ENCODE data around the gene KIF1A. TPM values are rescaled to one million over a fixed set of nuclear protein-coding genes. Genes with fewer than 3 reads are reported as not detected.

The KIF1A gene
- total and polyA plus RNA-seq, 2 donors (not counting 3 experiments of a cell fraction or from before 2014, with no cell fraction given) = 0.11 to 0.64 TPM

DNA sequence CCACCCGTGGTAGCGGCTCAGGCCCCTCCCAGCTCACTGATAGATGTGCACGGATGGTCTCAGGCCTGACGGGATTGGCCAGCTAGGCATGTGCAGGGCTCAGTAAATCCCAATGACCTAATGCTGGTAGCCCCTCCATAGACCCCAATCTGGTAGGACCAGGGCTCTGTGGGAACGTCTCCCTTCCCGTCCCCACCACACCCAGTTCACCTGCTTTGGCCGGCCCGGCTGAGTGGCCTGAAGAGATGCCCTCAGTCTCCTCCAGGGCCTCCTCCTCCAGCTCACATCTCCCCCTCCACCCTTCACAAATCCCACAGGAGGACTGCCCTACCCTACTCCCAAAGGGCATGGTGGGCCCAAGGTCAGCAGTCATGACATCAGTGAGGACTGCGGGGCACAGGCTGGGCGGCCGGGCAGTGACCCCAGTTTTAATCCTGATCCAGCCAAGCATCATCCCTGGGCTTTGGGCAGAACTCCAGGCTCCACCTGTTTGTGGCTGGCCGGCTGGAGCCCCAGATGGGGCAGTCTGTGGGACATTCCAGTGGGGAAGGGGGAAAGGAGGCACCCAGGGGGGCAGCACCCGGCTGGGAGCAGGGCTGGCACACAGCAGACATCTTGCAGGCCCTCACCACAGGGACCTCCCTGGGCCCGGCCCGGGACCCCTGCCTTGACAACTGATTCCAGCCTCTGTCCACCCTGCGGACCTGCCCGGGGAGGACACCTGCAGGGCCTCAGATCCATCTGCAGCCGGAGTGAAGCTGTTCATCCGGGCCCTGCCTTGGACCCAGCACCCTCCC is 2.3 kb downstream of the KIF1A start:
- Histone ChIP-seq H3K27ac (ENCODE audit: insufficient read depth, low read depth, low read length) (no peak overlapping the region), H3K4me2 (ENCODE audit: insufficient read depth, low read length) (no peak overlapping the region), H2AFZ (ENCODE audit: low read depth, low read length) (no peak overlapping the region), H3K9ac (replicated peaks; ENCODE audit: extremely low read depth, insufficient read depth, low read length) (no peak overlapping the region), H3K27me3 (ENCODE audit: control insufficient read depth in 2 of 2, insufficient read depth in 2 of 2, low read length in 2 of 2) (peaks cover 28 to 41% of the 10 kb centered on the region in 2 experiments), H3K36me3 (ENCODE audit: control insufficient read depth in 2 of 2, extremely low read depth in 1 of 2, insufficient read depth in 2 of 2, low read length in 2 of 2) (no peaks in the 10 kb centered on the region), H3K4me1 (ENCODE audit: control insufficient read depth, extremely low read depth, insufficient read depth, low read length) (no peaks in the 10 kb centered on the region), H3K9me3 (replicated peaks; ENCODE audit: control insufficient read depth, insufficient read depth, low read length) (no peaks in the 10 kb centered on the region), H3K9me1 (replicated peaks; ENCODE audit: control insufficient read depth, extremely low read depth, insufficient read depth, low read length) (no peaks in the 10 kb centered on the region), H3K79me2 (ENCODE audit: control insufficient read depth, insufficient read depth, low read length) (no peaks in the 10 kb centered on the region), H4K20me1 (replicated peaks; ENCODE audit: control insufficient read depth, extremely low read depth, insufficient read depth, low read length) (no peaks in the 10 kb centered on the region), H3K4me3 (replicated peaks in 1 of 3; ENCODE audit: insufficient read depth in 1 of 3, low read depth in 1 of 3, low read length in 3 of 3) (no peak overlapping the region)
- TF ChIP-seq GATA2 (IDR thresholded peaks at IDR 0.05; ENCODE audit: insufficient read depth, insufficient read length, low read depth, low read length) = no peak
- no peak for TF ChIP-seq MYC (IDR thresholded peaks at IDR 0.05; ENCODE audit: low read depth, low read length)
- no peak for TF ChIP-seq JUN (IDR thresholded peaks at IDR 0.05; ENCODE audit: borderline replicate concordance, insufficient read depth, insufficient read length, low read depth)
- TF ChIP-seq POLR2A (IDR thresholded peaks at IDR 0.05; ENCODE audit: low read depth, low read length) = no peak
- TF ChIP-seq, protein P1, sequence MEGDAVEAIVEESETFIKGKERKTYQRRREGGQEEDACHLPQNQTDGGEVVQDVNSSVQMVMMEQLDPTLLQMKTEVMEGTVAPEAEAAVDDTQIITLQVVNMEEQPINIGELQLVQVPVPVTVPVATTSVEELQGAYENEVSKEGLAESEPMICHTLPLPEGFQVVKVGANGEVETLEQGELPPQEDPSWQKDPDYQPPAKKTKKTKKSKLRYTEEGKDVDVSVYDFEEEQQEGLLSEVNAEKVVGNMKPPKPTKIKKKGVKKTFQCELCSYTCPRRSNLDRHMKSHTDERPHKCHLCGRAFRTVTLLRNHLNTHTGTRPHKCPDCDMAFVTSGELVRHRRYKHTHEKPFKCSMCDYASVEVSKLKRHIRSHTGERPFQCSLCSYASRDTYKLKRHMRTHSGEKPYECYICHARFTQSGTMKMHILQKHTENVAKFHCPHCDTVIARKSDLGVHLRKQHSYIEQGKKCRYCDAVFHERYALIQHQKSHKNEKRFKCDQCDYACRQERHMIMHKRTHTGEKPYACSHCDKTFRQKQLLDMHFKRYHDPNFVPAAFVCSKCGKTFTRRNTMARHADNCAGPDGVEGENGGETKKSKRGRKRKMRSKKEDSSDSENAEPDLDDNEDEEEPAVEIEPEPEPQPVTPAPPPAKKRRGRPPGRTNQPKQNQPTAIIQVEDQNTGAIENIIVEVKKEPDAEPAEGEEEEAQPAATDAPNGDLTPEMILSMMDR (IDR thresholded peaks at IDR 0.05; ENCODE audit: extremely low read depth in 1 of 2, insufficient read depth in 1 of 2, low read depth in 1 of 2, low read length in 2 of 2) = no peak
- no peak for TF ChIP-seq FOS (IDR thresholded peaks at IDR 0.05; ENCODE audit: borderline replicate concordance, insufficient read depth, low read length)
- TF ChIP-seq EZH2 (IDR thresholded peaks at IDR 0.05; ENCODE audit: borderline replicate concordance, low read depth, low read length, severe bottlenecking) = no peak
- TF ChIP-seq, protein P2, sequence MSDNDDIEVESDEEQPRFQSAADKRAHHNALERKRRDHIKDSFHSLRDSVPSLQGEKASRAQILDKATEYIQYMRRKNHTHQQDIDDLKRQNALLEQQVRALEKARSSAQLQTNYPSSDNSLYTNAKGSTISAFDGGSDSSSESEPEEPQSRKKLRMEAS (IDR thresholded peaks at IDR 0.05; ENCODE audit: insufficient read depth, insufficient read length) = no peak
- TF ChIP-seq POLR2AphosphoS5 (IDR thresholded peaks at IDR 0.05; ENCODE audit: insufficient read depth, low read depth, low read length) = no peak
- no peak for DNase-seq (ENCODE audit: low read depth, low spot score)
- intact Hi-C loops (cut with micrococcal nuclease) (no loop called here), dilution Hi-C loops (cut with MboI; ENCODE audit: extremely low pct_ligation_motif_present, low sequenced_read_pairs) (no loop called here)
- ChIA-PET CTCF (no interaction called here), POLR2A (no interaction called here)
- no peak for FAIRE-seq
- no TSS peak for BruUV-seq (replicated peaks)

All from endothelial cell of umbilical vein (primary cell).